Measurements from ENCODE around the gene BMS1.
A peak's percentile ranks its signal among the peaks of the same experiment; 100 is the strongest.
"Not testable (repeated sequence)": the region's sequence is repeated elsewhere in the genome, so short reads cannot be mapped to it uniquely, and the experiment has no call there.

The BMS1 gene

DNA sequence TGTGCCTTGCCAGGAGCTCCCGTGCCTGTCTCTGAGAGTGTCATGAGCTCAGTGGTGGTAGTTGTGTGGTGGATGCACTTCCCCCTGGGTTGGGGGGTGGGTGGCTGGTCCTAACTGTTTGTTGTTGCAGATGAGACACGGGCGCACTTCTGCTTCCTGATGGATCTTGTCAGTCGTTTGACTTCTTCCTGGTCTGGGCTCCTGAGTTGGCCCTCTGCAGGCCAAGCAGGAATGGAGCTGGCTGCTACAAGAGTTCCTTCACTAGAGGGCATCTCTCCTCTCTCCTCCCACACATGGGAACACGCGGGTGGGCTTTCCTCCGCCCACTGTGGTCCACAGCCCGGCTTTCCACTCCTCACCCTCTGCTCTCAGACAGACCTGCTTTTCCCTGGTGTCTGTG is 82.0 kb downstream of the BMS1 start:
- no peak overlapping the region for H3K27ac Mint-ChIP-seq
- no peaks in the 10 kb centered on the region for H3K9me3 Mint-ChIP-seq
- no peak for DNase-seq (ENCODE audit: low spot score)
- H3K4me3 Mint-ChIP-seq, result no peak overlapping the region
- H3K27me3 Mint-ChIP-seq (ENCODE audit: low read depth), result peaks cover 33% of the 10 kb centered on the region
- no peaks in the 10 kb centered on the region for H3K36me3 Mint-ChIP-seq (ENCODE audit: low read depth)
- H3K4me1 Mint-ChIP-seq (ENCODE audit: low read depth), result no peaks in the 10 kb centered on the region

DNA sequence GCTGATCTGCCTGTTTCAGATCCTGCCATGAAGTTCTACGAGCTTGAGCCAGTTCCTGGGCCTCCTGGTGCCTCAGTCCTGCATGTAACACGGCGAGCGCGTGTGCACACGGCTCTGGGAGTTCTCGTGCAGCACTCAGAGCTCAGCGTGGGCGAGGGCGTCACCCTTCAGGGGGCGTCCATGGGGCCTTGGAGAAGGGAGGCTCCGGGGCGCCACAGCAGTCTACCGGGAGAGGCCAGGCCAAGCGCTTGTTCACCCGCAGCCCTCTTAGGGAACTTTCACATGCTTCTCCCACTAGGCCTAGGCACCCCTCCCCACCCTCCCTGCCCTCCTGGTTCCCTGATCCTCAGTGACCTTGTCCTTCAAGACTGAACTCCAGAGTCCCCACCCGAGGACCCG is 83.1 kb downstream of the BMS1 start:
- DNase-seq (ENCODE audit: low spot score), result no peak
- no peaks in the 10 kb centered on the region for H3K36me3 Mint-ChIP-seq (ENCODE audit: low read depth)
- H3K4me3 Mint-ChIP-seq, result no peak overlapping the region
- H3K27me3 Mint-ChIP-seq (ENCODE audit: low read depth), result peaks cover 33% of the 10 kb centered on the region
- H3K9me3 Mint-ChIP-seq, result no peaks in the 10 kb centered on the region
- no peak overlapping the region for H3K27ac Mint-ChIP-seq
- H3K4me1 Mint-ChIP-seq (ENCODE audit: low read depth), result no peaks in the 10 kb centered on the region

DNA sequence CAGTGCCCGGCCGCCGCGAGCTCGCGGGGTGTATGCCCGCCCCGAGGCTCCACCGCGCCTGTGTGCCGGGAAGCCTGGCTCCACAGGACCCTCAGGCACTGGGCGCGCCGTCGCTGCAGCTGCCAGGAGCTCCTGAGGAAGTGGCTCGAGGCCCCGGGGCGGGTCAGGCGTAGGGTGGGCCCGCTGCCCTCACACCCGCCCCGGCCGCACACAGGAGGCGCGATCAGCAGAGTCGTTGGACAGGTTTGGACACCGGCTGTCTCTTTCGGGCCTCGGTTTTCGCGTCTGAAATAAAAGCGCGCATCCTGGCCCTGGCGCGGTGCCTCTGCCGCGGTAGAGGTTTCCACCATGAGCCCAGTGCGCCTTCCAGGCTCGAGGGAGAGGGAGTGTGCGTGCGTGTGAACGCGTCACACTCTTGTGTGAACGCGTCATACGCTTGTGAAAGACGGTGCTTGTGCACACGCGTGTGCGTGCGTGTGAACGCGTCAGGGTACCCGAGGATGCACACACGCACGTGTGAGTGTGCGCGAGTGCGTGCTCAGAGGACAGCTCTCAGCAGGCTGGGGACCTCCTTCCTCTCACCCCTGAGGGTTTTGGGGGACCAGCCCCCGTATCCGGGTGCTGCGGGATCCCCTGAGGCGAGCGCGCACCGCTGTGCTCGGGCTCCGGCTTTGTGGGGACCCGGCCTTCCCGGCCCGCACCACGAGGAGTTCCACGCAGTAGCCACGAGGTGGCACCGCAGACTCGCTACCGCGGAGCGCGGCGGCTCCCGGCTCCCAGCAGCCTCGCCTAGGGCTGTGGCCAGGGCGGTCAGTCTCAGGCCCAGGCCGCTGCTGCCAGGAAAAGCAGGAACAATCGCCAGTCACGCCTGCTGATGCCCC is 83.8 kb downstream of the BMS1 start:
- Mint-ChIP-seq H3K4me1 (ENCODE audit: low read depth) (no peaks in the 10 kb centered on the region), H3K27me3 (ENCODE audit: low read depth) (peaks cover 33% of the 10 kb centered on the region), H3K36me3 (ENCODE audit: low read depth) (no peaks in the 10 kb centered on the region), H3K9me3 (no peaks in the 10 kb centered on the region), H3K4me3 (no peak overlapping the region), H3K27ac (no peak overlapping the region)
- peak; percentile 29 for DNase-seq (ENCODE audit: low spot score)

GRCh38 chr10:42867571-42867970 is 85.0 kb downstream of the BMS1 start:
- H3K27ac Mint-ChIP-seq, result no peak overlapping the region
- no peaks in the 10 kb centered on the region for H3K9me3 Mint-ChIP-seq
- no peak overlapping the region for H3K4me3 Mint-ChIP-seq
- peaks cover 33% of the 10 kb centered on the region for H3K27me3 Mint-ChIP-seq (ENCODE audit: low read depth)
- no peaks in the 10 kb centered on the region for H3K4me1 Mint-ChIP-seq (ENCODE audit: low read depth)
- no peak for DNase-seq (ENCODE audit: low spot score)
- H3K36me3 Mint-ChIP-seq (ENCODE audit: low read depth), result no peaks in the 10 kb centered on the region

- Mint-ChIP-seq H3K4me3 (no peak overlapping the region), H3K27me3 (ENCODE audit: low read depth) (peaks cover 25% of the 10 kb centered on the region), H3K4me1 (ENCODE audit: low read depth) (no peaks in the 10 kb centered on the region), H3K9me3 (no peaks in the 10 kb centered on the region), H3K27ac (no peak overlapping the region), H3K36me3 (ENCODE audit: low read depth) (no peaks in the 10 kb centered on the region)
- no peak for DNase-seq (ENCODE audit: low spot score)
Observed at GRCh38 chr10:42868530-42868929, 85.9 kb downstream of the BMS1 start.

- H3K36me3 Mint-ChIP-seq (ENCODE audit: low read depth), result no peaks in the 10 kb centered on the region
- DNase-seq (ENCODE audit: low spot score), result no peak
- H3K27ac Mint-ChIP-seq, result no peak overlapping the region
- H3K4me3 Mint-ChIP-seq, result no peak overlapping the region
- no peaks in the 10 kb centered on the region for H3K9me3 Mint-ChIP-seq
- peaks cover 11% of the 10 kb centered on the region for H3K27me3 Mint-ChIP-seq (ENCODE audit: low read depth)
- no peaks in the 10 kb centered on the region for H3K4me1 Mint-ChIP-seq (ENCODE audit: low read depth)
Observed at GRCh38 chr10:42869977-42870350, 87.4 kb downstream of the BMS1 start.

GRCh38 chr10:42871138-42871641 is 88.6 kb downstream of the BMS1 start:
- H3K27me3 Mint-ChIP-seq (ENCODE audit: low read depth); H3K27ac Mint-ChIP-seq; H3K36me3 Mint-ChIP-seq (ENCODE audit: low read depth); H3K9me3 Mint-ChIP-seq; DNase-seq (ENCODE audit: low spot score); H3K4me3 Mint-ChIP-seq; H3K4me1 Mint-ChIP-seq (ENCODE audit: low read depth): not testable (repeated sequence)

GRCh38 chr10:42871823-42872222 is 89.2 kb downstream of the BMS1 start:
- Mint-ChIP-seq H3K4me1 (ENCODE audit: low read depth) (no peaks in the 10 kb centered on the region), H3K9me3 (no peaks in the 10 kb centered on the region), H3K27me3 (ENCODE audit: low read depth) (peaks cover 3% of the 10 kb centered on the region), H3K36me3 (ENCODE audit: low read depth) (no peaks in the 10 kb centered on the region), H3K4me3 (no peak overlapping the region), H3K27ac (no peak overlapping the region)
- no peak for DNase-seq (ENCODE audit: low spot score)

GRCh38 chr10:42872865-42873435 is 90.4 kb downstream of the BMS1 start:
- Mint-ChIP-seq H3K27ac (no peak overlapping the region), H3K9me3 (no peaks in the 10 kb centered on the region), H3K27me3 (ENCODE audit: low read depth) (no peaks in the 10 kb centered on the region), H3K36me3 (ENCODE audit: low read depth) (no peaks in the 10 kb centered on the region), H3K4me3 (no peak overlapping the region), H3K4me1 (ENCODE audit: low read depth) (no peaks in the 10 kb centered on the region)
- DNase-seq (ENCODE audit: low spot score), result no peak

DNA sequence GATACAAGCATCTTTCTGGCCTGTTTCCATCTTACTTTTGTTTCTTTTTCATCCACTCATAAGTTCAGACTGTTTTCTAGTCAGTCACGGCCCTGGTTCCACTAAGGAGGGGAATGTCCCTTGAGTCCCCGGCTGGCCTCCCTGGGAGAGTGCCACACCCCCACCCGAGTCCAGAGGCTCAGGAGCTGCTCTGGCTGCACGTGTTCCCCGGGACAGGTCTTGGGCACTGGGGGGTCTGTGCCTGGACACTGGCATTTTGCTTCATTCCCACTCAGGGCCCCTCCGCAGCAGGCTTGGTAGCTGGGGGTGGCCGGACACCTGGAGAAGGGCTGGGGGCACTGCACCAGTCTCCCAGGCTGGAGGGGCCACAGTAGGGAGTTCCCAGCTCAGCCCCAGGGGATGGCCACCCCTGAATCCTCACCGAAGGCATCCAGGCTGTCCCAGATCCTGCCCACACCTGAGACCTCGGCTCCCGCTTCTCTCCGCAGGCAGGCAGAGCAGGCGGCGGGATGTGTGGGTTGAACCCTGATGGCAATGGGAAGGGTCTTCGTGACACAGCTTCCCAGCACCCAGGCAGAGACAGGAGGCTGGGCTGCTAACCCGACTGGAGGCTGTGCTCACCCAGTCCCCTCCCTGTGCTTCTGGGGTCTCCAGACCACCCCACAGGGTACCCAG is 92.3 kb downstream of the BMS1 start:
- Mint-ChIP-seq H3K4me1 (ENCODE audit: low read depth) (no peaks in the 10 kb centered on the region), H3K27me3 (ENCODE audit: low read depth) (no peaks in the 10 kb centered on the region), H3K4me3 (no peak overlapping the region), H3K27ac (no peak overlapping the region), H3K9me3 (no peaks in the 10 kb centered on the region), H3K36me3 (ENCODE audit: low read depth) (no peaks in the 10 kb centered on the region)
- DNase-seq (ENCODE audit: low spot score), result no peak

DNA sequence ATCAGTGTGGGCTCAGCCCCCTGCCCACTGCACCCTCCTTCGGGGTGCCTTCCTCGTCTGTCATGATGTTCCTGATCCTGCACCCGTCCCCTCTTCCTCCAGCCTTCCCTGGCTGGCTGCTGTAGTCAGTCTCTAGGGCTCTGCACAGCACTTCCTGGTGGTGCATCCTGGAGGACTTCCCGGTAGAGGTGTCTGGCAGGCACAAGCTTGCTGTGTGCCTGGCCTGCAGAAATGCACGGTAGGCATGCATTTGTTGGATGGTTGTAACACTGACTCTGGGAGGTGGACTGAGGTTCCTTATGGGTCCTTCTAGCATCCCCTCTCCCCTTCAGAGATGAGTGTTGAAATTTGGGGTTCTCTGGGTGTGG is 92.8 kb downstream of the BMS1 start:
- DNase-seq (ENCODE audit: low spot score), result no peak
- Mint-ChIP-seq H3K4me3 (no peak overlapping the region), H3K4me1 (ENCODE audit: low read depth) (no peaks in the 10 kb centered on the region), H3K36me3 (ENCODE audit: low read depth) (no peaks in the 10 kb centered on the region), H3K9me3 (no peaks in the 10 kb centered on the region), H3K27ac (no peak overlapping the region), H3K27me3 (ENCODE audit: low read depth) (no peaks in the 10 kb centered on the region)

DNA sequence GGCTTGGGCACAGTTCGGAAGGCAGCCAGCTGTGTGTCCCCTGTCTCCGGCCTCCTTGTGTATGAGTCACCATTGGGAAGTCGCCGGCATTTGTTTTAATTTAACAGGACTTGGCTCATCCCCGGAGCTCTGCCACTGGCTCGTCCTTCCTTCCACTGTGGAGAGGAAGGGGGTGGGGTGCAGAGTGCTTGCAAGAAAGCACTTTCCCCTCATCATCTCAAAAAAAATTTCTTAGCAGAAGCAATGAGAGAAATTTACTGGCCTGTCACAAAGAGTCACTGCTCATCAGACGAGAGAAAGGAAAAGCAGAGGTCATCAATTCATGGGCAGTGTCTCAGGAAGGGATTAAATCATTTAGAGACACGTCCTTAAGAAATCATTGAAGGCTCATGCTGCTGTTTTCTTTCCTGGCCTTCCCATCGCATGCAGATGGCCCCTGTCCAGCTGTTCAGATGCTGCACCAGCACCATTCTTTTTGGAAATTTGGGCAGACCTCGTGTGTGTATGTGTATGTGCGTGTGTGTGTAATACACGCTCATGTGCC is 93.3 kb downstream of the BMS1 start:
- Mint-ChIP-seq H3K9me3 (no peaks in the 10 kb centered on the region), H3K27me3 (ENCODE audit: low read depth) (no peaks in the 10 kb centered on the region), H3K4me3 (no peak overlapping the region), H3K36me3 (ENCODE audit: low read depth) (no peaks in the 10 kb centered on the region), H3K4me1 (ENCODE audit: low read depth) (no peaks in the 10 kb centered on the region), H3K27ac (no peak overlapping the region)
- no peak for DNase-seq (ENCODE audit: low spot score)

GRCh38 chr10:42876476-42876875 is 93.9 kb downstream of the BMS1 start:
- no peaks in the 10 kb centered on the region for H3K9me3 Mint-ChIP-seq
- H3K36me3 Mint-ChIP-seq (ENCODE audit: low read depth), result no peaks in the 10 kb centered on the region
- no peak for DNase-seq (ENCODE audit: low spot score)
- H3K27ac Mint-ChIP-seq, result no peak overlapping the region
- H3K4me1 Mint-ChIP-seq (ENCODE audit: low read depth), result no peaks in the 10 kb centered on the region
- H3K4me3 Mint-ChIP-seq, result no peak overlapping the region
- no peaks in the 10 kb centered on the region for H3K27me3 Mint-ChIP-seq (ENCODE audit: low read depth)

DNA sequence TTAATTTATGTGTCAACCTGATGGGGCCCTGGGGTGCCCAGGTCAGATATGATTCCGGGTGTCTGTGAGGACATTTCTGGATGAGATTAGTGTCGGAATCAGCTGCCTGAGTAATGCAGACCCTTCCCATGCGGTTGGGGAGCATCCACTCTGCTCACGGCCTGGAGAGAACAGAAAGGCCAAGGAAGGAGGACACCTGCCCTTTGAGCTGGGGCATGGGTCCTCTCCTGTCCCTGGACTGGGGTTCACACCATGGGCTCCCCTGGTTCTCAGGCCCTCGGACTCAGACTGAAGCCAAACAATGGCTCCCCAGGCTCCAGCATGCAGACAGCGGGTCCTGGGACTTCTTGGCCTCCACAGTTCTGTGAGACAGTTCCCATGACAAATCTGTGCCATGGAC is 94.3 kb downstream of the BMS1 start:
- DNase-seq (ENCODE audit: low spot score), result no peak
- no peak overlapping the region for H3K27ac Mint-ChIP-seq
- no peak overlapping the region for H3K4me3 Mint-ChIP-seq
- peaks cover under 1% of the 10 kb centered on the region for H3K9me3 Mint-ChIP-seq
- H3K27me3 Mint-ChIP-seq (ENCODE audit: low read depth), result no peaks in the 10 kb centered on the region
- H3K4me1 Mint-ChIP-seq (ENCODE audit: low read depth), result no peaks in the 10 kb centered on the region
- no peaks in the 10 kb centered on the region for H3K36me3 Mint-ChIP-seq (ENCODE audit: low read depth)
